ENCODE results near the gene UTP14C.
A peak's percentile ranks its signal among the peaks of the same experiment; 100 is the strongest.
"Not testable (repeated sequence)": the region's sequence is repeated elsewhere in the genome, so short reads cannot be mapped to it uniquely, and the experiment has no call there.

The UTP14C gene

DNA sequence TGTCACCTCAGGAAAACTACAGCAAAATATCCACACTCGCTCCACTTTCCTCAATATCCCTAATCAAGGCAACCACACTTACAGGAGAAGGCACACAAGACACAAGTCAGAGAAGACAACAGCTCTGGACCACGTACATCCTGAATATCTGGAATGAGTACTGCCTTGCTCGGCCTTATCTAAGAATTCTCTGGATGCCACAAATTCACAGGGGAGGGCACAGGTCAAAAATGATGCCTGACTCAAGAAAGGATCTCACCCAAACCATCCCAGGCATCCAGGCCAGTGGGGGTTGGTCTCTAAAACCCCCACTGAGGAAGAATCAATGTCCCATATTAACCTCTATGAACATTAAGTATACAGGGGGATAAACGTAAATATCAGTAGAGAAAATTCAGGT is 43.1 kb upstream of the UTP14C start:
- TF ChIP-seq ZFX (IDR thresholded peaks at IDR 0.05; ENCODE audit: borderline replicate concordance), result no peak
- TF ChIP-seq, protein P1, sequence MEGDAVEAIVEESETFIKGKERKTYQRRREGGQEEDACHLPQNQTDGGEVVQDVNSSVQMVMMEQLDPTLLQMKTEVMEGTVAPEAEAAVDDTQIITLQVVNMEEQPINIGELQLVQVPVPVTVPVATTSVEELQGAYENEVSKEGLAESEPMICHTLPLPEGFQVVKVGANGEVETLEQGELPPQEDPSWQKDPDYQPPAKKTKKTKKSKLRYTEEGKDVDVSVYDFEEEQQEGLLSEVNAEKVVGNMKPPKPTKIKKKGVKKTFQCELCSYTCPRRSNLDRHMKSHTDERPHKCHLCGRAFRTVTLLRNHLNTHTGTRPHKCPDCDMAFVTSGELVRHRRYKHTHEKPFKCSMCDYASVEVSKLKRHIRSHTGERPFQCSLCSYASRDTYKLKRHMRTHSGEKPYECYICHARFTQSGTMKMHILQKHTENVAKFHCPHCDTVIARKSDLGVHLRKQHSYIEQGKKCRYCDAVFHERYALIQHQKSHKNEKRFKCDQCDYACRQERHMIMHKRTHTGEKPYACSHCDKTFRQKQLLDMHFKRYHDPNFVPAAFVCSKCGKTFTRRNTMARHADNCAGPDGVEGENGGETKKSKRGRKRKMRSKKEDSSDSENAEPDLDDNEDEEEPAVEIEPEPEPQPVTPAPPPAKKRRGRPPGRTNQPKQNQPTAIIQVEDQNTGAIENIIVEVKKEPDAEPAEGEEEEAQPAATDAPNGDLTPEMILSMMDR (IDR thresholded peaks at IDR 0.05), result no peak
- no peak overlapping the region for H3K27ac ChIP-seq

DNA sequence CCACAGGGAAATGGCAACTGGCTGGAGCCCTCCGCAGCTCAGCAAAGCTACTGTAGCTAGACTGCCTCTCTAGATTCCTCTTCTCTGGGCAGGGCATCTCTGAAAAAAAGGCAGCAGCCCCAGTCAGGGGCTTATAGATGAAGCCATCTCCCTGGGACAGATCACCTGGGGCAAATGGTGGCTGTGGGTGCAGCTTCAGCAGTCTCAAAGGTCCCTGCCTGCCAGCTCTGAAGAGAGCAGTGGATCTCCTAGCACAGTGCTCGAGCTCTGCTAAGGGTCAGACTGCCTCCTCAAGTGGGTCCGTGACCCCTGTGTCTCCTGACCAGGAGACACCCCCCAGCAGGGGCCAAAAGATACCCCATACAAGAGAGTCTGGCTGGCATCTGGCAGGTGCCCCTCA is 41.2 kb upstream of the UTP14C start:
- H3K27ac ChIP-seq, result not testable (repeated sequence)

DNA sequence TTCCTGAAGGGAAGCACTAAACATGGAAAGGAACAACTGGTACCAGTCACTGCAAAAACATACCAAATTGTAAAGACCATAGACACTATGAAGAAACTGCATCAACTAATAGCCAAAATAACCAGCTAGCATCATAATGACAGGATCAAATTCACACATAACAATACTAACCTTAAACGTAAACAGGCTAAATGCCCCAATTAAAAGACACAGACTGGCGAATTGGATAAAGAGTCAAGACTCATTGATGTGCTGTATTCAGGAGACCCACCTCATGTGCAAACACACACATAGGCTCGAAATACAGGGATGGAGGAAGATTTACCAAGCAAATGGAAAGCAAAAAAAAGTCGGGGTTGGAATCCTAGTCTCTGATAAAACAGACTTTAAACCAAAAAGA is 39.6 kb upstream of the UTP14C start:
- H3K27ac ChIP-seq, result not testable (repeated sequence)

DNA sequence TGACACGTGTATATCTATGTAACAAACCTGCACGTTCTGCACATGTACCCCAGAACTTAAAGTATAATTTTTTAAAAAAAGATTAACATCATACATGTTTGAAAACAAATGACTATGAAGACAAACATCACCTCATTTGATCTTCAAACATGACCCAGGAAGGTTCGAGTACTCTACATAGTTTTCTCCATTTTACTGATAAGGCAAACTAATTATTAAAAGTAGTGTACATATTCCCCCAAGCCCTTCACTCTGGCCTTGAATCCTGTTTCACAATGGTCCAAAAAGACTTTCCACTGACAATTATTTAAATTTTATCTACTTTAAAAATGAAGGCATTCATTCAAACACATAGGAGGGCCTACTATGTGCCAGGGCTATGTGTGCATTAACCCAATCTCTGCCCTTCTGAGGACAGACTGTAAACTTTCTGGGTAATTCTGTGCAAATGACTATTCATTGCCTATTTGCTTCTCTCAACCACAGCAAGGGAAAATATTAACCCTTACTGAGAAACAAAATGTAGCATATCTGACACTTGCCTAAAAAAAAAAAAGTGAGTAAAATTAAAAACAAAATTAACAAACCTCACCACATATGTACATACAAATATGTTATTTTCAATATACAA is 35.4 kb upstream of the UTP14C start:
- TF ChIP-seq, protein P1 (IDR thresholded peaks at IDR 0.05), result no peak
- TF ChIP-seq ZFX (IDR thresholded peaks at IDR 0.05; ENCODE audit: borderline replicate concordance), result no peak
- H3K27ac ChIP-seq, result no peak overlapping the region

DNA sequence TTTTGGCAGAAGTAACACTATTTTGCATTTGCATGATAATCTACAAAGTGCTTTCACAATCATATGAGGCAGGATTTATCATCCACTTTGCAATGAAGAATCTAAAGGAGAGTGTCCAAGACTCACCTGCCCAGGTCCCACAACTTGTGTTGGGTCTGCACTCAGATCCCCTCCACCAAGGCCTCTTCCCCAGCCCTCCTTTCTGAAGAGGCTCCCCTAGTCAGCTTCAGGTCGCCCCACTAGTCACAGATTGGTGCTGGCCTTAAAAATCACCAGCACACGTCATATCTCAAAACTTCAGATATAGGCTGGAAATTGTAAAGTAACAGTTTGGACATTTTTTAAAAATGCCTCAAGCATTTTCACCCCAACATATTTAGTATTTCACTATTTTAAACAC is 30.8 kb upstream of the UTP14C start:
- no peak overlapping the region for H3K27ac ChIP-seq
- no peak for TF ChIP-seq ZFX (IDR thresholded peaks at IDR 0.05; ENCODE audit: borderline replicate concordance)
- TF ChIP-seq, protein P1 (IDR thresholded peaks at IDR 0.05), result no peak

DNA sequence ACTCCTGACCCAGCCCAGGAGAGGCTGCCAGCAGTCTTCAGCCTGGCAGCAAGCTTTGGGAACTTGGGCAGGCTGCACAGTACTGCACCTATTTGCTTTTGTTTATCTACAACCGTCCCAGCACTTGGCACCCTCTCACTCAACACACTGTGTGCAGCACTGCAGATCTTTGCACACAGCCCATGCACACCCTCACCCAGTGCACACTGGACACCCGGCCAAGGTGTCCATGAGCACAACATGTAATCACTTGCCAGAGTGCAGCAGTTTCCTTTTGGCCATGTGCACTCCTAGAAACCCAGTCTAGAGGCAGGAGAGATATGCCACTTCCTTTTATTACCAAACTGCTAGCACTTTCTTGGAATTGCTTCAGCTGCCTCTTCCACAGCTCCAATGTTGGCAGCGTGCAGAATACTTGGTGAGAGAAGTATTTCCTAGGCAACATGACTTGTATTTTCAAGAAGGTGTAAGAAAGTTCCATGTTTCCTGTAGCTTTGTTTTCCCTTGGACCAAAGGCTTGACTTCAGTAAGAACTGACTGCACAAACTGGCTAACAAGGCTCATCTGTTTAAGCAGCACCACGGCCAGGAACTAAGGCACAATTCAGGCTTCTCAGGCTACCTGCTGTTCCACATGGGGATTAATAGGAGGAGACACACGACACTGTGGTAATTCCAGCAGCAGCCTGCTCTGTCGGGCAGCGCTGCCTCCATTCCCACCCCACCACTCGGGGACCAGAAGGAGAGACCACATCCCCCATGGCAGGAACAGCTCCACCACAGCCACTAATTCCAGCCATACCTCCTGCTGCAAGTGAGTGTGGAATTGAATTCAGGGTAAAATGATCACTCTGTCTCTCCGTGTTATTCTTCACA is 28.6 kb upstream of the UTP14C start:
- H3K27ac ChIP-seq, result peak overlapping the region; percentile 46
- no peak for TF ChIP-seq ZFX (IDR thresholded peaks at IDR 0.05; ENCODE audit: borderline replicate concordance)
- TF ChIP-seq, protein P1 (IDR thresholded peaks at IDR 0.05), result no peak

DNA sequence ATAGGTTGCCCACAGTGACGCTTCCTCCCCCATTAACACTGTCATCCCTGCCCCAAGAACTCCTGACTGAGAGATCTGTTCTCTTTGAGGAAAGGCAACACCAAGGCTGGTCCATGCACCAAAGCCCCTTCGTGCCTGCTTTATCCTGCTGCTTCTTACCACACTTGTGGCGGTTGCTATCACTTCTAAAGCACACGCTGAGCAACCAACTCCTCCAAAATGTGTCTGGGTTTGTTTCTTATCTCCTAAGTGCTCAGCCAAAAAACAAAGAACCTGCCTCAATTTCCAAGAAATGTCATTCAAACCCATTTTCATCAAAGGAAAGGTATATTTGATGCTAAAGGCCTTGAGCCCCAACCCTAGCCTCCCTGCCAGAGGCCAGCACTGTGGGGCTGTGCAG is 27.9 kb upstream of the UTP14C start:
- no peak overlapping the region; the same call in 1 of the 2 replicates for H3K27ac ChIP-seq
- TF ChIP-seq, protein P1 (IDR thresholded peaks at IDR 0.05), result no peak
- TF ChIP-seq ZFX (IDR thresholded peaks at IDR 0.05; ENCODE audit: borderline replicate concordance), result no peak

DNA sequence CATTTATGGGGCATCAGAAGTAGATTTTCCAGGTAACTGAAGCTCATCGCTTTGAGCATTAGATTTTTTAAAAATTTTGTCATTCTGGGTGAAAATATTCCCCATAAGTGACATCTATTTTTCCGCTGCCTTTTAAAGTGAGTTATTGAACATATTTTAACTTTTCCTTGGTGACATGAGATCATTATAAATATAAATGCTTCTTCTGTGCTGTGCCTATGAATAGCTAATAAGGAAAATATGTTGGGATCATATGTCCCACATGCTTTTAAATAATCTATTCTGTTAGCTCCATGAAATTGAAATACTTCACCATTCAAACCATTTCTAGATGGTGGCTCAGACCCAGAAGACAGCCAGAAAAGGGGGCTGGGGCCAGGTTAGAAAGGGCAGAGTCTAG is 27.3 kb upstream of the UTP14C start:
- no peak for TF ChIP-seq ZFX (IDR thresholded peaks at IDR 0.05; ENCODE audit: borderline replicate concordance)
- TF ChIP-seq, protein P1 (IDR thresholded peaks at IDR 0.05), result no peak
- no peak overlapping the region for H3K27ac ChIP-seq

All from 22Rv1 (cell line).